NK-92 (cell line): Measurements from ENCODE around the gene VEGFA.
"Not testable (repeated sequence)": the region's sequence is repeated elsewhere in the genome, so short reads cannot be mapped to it uniquely, and the experiment has no call there.

Experiments
- DNase-seq: peaks from one replicate; lab custom pipeline; 2025; ENCODE audit not compliant: unreplicated experiment; lab: John Stamatoyannopoulos, UW

VEGFA gene

DNA sequence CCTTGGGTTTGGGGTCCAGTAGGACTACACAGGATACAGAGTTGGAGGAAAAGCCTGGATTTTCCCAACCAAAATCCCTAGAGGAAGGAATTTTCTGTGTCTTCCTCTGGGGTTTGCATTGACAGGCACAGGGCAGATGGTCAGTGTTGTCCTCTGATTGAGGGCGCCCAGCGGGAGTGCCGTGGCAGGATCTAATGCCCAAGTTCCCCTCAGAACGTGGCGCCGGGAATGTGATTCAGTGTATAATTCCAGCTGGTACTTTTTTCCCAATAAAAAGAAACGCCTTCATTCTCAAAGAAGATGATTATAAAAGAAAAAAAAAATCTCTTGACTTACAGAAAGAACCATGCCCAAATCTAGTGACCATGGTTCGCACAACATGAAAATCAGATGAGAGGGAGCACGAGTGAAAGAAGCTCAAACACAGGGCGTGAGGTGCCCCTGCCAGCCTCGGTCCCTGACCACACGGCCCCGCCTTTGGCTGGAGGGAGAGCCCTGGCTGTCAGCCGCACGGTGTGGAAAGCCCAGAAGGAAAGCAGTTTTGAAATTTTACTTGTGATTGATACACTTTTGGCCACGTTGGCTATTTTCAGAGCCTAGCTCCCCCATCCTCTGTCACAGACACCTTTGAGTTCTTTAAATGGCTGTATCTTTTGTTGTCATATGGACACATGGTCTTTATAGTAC lies 31.6 kb downstream of the VEGFA start:
- no peak for DNase-seq

DNA sequence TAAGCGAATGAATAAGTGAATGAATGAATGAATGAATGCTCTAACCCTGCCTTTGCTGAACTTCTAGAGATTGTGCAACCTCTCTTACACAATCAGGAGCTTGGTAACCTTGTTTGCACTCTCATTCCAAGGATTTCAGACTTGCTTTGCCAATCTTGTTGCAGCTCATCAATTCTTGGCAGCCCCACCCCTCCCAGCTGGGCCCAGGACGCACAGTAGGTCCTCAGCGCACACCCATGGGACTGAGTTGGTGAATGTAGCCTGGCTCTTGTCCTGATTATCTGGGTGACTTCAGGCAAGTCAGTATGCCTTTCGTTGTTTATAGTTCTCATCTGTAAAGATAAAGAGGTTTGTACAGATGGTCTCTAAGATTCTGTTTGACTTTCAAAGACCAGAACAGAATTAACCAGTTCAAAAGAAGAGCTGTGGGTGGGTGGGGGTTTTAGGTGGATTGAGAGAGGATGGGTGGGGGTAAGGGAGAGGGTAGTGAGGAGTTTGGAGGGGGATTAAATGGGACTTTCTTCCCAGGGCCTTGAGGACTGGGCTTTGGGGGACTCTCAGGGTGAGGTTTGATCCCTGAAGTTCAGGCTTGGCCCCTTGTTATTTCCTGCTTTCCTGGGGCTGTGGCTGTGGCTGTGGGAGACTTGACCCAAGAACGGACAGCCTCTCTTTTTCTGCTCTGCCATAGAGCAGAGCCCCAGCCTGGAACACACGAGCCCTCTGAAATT lies 33.2 kb downstream of the VEGFA start:
- DNase-seq: no peak

GRCh38 chr6:43803783-43804549 lies 34.0 kb downstream of the VEGFA start:
- DNase-seq: no peak

GRCh38 chr6:43804550-43805223 lies 34.7 kb downstream of the VEGFA start:
- DNase-seq: no peak

DNA sequence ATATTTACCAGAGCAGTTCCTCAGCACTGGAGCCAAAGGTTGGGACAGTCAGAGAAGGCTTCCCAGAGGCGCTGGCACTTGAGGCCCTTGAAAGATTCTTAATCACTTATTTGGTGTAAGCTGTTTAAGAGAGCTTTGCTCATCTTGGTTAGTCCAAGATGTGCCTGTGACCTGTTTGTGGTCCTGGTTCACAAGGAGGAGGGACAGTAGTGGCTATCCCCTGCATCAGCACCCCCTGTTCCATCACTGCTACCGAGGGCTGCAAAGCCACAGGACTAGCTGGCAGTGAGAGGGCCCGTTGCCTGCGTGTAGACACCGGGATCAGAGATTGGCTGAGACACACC lies 35.7 kb downstream of the VEGFA start:
- no peak for DNase-seq

GRCh38 chr6:43806043-43806757 lies 36.2 kb downstream of the VEGFA start:
- DNase-seq: no peak

- DNase-seq: no peak
Measured at GRCh38 chr6:43806758-43807227, 36.8 kb downstream of the VEGFA start.

DNA sequence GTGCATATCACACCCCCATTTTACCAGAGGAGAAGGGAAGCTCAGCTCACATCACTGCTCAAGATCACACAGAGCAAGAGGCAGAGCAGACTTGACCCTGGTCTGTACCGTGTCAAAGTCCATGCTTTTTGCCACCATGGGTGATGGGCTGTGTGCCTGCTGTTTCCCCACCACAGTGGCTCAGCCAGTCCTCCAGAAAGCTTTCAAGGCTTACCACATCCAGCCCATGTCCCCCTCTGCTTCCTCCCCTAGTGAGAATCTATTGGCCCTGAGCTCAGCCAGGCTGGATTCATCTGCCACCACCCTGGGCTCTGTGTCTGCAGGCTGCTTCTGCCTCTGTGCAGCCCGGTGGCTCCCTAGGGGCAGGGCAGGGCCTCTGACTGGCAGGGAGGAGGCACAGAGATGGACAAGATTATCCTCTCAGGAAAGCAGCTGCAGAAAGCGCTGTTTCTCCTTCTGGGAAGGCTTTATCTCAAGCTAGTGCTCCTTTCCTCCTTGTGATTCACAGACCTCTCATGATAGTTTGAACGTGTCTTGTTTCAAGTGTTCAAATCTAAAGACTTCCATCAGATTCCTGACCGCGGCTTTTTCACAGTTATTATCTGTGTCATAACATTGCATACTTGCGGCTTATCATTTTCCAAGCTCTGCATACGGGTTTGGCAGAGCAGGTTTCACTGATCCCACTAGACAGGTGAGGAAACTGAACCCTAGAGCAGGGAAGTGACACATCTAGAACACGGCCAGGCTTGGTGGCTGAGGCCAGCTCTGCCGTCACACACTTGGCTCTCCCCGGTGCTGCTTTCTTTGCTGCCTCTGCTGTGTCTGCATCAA lies 37.4 kb downstream of the VEGFA start:
- DNase-seq: no peak

GRCh38 chr6:43808412-43808811 lies 38.4 kb downstream of the VEGFA start:
- no peak for DNase-seq

DNA sequence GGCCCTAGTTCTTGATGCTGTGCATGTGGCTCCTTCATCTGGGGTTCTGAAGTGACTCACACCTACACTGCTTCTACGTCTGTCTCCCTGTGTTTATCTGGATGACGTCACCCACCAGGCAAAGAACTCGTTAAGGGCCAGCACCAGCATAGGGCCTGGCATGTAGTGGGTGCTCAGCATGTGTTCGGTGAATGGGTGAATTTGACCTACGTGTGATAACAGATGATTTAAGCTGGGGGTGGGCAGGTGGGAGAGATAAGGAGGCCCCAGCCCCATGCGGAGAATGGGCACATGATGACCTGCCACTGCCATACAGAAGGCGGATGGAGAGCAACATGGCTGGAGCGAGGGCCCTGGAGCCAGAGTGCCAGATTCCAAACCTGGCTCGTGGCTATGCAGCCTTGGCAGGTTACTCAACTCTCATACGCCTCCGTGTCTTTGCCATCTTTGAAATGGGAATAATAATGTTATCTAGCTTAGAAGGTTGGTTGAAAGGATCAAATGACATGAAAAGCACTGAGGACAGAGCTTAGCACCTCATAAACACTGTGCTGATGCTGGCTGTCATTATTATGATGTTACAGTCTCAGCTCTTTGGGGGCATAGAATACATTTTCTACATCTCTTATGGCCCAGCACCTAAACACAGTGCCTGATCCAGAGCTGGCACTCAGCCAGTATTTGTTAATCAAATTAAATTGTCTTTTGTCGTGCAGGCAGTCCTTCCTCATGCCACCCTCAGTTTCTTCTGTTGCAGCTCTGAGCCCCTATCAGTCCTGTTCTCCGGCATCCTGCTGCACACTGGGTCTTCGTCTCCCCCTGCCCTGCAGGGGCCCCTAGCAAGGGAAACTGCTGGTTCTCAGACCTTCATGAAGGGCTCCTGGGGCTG lies 39.6 kb downstream of the VEGFA start:
- no peak for DNase-seq

DNA sequence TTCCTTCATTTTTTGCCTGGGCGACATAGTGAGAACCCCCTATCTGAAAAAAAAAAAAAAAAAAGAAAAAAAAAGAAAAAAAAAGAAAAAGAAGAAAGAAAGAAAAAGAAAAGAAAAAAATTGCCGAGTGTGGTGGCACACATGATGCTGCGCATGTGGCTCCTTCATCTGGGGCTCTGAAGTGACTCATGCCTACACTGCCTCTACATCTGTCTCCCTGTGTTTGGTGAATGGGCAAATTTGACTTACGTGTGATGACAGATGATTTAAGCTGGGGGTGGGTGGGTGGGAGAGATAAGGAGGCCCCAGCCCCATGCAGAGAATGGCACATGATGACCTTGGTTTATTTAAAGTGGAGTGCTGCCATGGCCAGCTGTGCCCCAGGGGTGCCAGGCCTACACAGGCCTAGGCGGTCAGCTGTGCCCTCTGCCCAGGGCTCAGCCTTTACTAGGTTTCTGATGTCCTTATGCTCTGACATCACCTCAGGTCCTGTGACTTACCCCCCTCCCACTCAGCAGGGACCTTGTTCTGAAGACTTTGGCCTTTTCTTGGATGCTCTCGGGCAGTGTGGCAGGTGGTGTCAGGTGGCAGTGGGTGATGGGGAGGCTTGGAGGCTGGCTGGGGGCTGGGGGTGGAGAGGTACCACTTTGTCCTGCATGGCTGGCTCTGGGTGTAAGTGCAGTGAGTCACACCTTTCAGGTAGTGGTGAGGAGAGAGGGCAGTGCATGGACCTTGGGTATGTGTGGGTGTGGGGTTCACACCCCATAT lies 41.1 kb downstream of the VEGFA start:
- DNase-seq: no peak

DNA sequence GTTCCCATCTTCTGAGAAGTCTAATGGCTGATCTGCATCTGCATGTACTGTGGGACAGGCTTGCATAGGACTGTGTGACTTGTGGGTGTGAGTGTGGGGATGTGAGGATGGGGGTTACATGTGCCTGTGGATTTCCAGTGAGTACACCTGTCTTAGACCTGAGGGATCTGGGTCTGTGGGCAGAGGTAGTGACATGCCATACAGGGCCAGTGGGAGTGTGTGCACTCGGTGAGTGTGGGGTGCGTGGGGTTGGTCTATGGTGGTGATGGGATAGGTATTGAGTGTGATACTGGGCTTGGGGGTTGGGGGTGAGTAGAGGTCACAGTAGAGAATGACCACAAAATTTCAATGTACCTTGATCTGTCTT lies 41.7 kb downstream of the VEGFA start:
- DNase-seq: no peak

DNA sequence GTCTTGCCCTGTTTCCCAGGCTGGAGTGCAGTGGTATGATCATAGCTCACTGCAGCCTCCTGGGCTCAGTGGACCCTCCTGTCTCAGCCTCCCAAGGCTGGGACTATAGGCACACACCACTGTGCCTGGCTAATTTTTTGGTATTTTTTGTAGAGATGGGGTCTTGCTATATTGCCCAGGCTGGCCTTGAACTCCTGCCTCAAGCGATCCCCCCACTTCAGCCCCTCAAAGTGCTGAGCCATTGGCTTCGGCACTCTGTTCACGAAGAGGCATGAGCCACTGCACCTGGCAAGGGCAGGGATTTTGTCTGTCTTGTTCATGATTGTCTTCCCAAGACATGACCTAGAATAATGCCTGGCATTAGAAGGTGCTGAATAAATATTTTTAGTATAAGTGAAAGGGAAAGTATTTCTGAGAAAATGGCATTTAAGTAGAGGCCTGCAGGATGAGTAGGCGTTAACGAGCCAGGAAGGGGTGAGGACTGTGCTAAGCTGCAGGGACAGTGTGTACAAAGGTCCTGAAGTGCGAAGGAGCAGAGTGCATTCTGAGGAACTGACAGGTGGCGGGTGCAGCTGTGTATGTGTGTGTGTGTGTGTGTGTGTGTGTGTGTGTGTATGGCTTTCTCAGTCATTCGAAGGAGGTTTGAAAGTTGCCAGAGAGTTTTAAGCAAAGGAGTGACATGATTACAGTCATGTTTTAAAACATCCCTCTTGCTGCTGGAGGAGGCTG lies 43.0 kb downstream of the VEGFA start:
- DNase-seq: no peak

DNA sequence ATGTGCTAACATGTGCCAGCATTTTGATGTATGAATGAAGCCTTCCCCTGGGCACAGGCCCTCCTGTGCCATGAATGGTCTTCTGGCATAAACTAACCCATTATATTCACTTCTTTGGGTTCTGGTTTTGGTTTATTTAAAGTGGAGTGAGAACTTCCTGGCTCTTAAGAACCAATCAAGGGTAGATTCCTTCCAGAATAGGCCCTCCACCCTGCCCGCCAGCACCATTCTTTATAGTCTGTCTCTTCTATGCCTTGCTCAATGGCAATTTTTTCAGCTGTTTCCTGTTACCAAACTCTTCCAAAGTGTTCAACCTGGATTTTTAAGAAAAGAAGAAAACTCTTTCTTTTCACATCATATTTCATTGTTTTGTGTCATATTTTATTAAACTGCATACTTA lies 44.1 kb downstream of the VEGFA start:
- no peak for DNase-seq

- DNase-seq: no peak
Measured at GRCh38 chr6:43814865-43815264, 44.9 kb downstream of the VEGFA start.

DNA sequence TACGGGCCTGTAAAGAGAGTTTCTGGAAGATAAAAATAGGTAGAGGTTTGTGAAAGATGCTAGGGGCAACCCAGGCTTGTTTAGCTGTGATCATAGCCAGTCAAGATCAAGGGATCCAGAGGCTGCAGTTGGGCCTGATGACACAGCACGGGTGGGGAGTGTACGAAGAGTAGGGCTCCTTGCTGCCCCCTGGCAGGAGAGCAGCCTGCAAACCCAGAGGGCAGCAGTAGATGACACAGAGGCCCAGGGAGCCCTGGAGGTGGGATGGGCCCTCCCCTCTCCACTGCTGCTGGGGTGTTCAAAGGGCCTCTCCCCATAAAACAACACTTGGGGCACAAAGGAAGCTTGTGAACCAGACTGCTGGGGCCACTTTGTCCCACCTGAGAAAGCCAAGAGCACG lies 47.2 kb downstream of the VEGFA start:
- no peak for DNase-seq

- DNase-seq: not testable (repeated sequence)
Measured at GRCh38 chr6:43818973-43819372, 49.0 kb downstream of the VEGFA start.

DNA sequence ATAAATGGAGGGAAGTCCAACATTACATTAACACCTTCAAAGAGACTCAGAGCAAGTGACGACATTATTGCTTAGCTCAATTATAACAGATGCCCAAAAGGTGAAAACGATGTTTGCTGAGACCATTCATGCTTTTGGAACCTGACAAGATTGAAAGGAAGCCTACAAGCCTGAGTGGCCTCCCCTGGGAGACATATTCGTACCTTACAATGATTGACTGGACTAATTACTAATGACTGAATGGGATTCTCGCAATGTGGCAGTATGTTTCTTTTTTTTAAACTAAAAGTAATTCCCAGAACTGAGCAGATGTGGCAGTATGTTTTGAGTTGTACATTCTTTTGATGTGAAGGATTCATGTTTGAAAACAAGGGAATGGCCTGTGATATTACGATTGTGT lies 49.9 kb downstream of the VEGFA start:
- DNase-seq: no peak
